PC-9 (cell line): ENCODE measurements around the gene KIF16B. TPM values are rescaled to one million over a fixed set of nuclear protein-coding genes. Genes with fewer than 3 reads are reported as not detected.

Source experiments
- BruUV-seq: library from RNA; stranded (reverse); fragments of 400-500 nt; replicated peaks from 2 replicates; lab custom pipeline; 2021; lab: Mats Ljungman, UMichigan
- CTCF ChIA-PET: fragments of 300-600 bp; sonication (Branson Sonifier 250); formaldehyde crosslinking; loops from one replicate; lab custom pipeline; 2022; ENCODE audit warnings: antibody characterized with exemption; lab: Charles Lee
- POLR2A ChIA-PET: fragments of 300-600 bp; sonication (Branson Sonifier 250); formaldehyde crosslinking; loops from one replicate; lab custom pipeline; 2022; ENCODE audit warnings: antibody characterized with exemption; ENCODE audit not compliant: unreplicated experiment; lab: Charles Lee
- DNase-seq, 2 experiments: peaks; one replicate each; pipeline versions ENCODE4 v3.0.0 to v3.0.0-alpha.2; 2015 to 2022; ENCODE audit warnings: mixed read lengths in 1 of 2
- H2AFZ ChIP-seq: fragments of 200-600 bp; sonication (generic); 2 replicates; pipeline ENCODE4 v1.8.1; 2017; ENCODE audit warnings: antibody characterized with exemption
- H3F3A ChIP-seq: fragments of 200-600 bp; sonication (generic); 2 replicates; pipeline ENCODE4 v1.8.1; 2017; ENCODE audit warnings: antibody characterized with exemption, mild to moderate bottlenecking, low read depth; ENCODE audit not compliant: insufficient read depth
- H3K27ac ChIP-seq: fragments of 200-600 bp; sonication (generic); 2 replicates; pipeline ENCODE4 v1.6.1; 2016; ENCODE audit warnings: mixed run types
- H3K27me3 ChIP-seq: fragments of 200-600 bp; sonication (generic); 2 replicates; pipeline ENCODE4 v1.6.1; 2016; ENCODE audit warnings: low read depth, mixed run types; ENCODE audit not compliant: insufficient read depth
- H3K36me3 ChIP-seq: fragments of 200-600 bp; sonication (generic); 2 replicates; pipeline ENCODE4 v1.6.1; 2016; ENCODE audit warnings: low read depth, mixed run types
- H3K4me1 ChIP-seq: fragments of 200-600 bp; sonication (generic); replicated peaks from 2 replicates; pipeline ENCODE4 v1.6.1; 2016; ENCODE audit warnings: mixed run types; ENCODE audit not compliant: insufficient read depth
- H3K4me2 ChIP-seq: fragments of 200-600 bp; sonication (generic); 2 replicates; pipeline ENCODE4 v1.6.1; 2017; ENCODE audit warnings: mixed run types
- H3K4me3 ChIP-seq: fragments of 200-600 bp; sonication (generic); 2 replicates; pipeline ENCODE4 v1.6.1; 2016; ENCODE audit warnings: mixed run types
- H3K79me2 ChIP-seq: fragments of 200-600 bp; sonication (generic); 2 replicates; pipeline ENCODE4 v1.6.1; 2017; ENCODE audit warnings: low read depth, mixed run types
- H3K9me2 ChIP-seq: fragments of 200-600 bp; sonication (generic); 2 replicates; pipeline ENCODE4 v1.8.1; 2017; ENCODE audit warnings: mild to moderate bottlenecking; ENCODE audit not compliant: insufficient read depth
- H3K9me3 ChIP-seq: fragments of 200-600 bp; sonication (generic); 2 replicates; pipeline ENCODE4 v1.8.1; 2016; ENCODE audit warnings: low read depth; ENCODE audit not compliant: insufficient read depth
- H4K20me1 ChIP-seq: fragments of 200-600 bp; sonication (generic); 2 replicates; pipeline ENCODE4 v1.8.1; 2017; ENCODE audit not compliant: insufficient read depth
- EZH2 ChIP-seq: fragments of 200-600 bp; sonication (generic); IDR thresholded peaks from 2 replicates; pipeline ENCODE4 v1.8.0; 2017; ENCODE audit warnings: antibody characterized with exemption, low read depth
- intact Hi-C: fragments of 100-400 bp; cut with micrococcal nuclease; formaldehyde crosslinking; loops from one replicate; pipeline ENCODE4 v1.10.0; 2022; ENCODE audit not compliant: unreplicated experiment
- total RNA-seq: library from RNA; stranded (reverse); gene quantifications from 2 replicates; pipeline ENCODE4 v1.2.3, GENCODE V29; 2021
- TF ChIP-seq, protein P1 (sequence below): fragments of 200-600 bp; sonication (generic); conservative IDR thresholded peaks from 2 replicates; pipeline ENCODE4 v1.6.1; 2017; ENCODE audit warnings: mixed run types, antibody characterized with exemption, mild to moderate bottlenecking, moderate library complexity

The KIF16B gene
- total RNA-seq, 1 experiment from 2014 or later = 17.6 TPM

DNA sequence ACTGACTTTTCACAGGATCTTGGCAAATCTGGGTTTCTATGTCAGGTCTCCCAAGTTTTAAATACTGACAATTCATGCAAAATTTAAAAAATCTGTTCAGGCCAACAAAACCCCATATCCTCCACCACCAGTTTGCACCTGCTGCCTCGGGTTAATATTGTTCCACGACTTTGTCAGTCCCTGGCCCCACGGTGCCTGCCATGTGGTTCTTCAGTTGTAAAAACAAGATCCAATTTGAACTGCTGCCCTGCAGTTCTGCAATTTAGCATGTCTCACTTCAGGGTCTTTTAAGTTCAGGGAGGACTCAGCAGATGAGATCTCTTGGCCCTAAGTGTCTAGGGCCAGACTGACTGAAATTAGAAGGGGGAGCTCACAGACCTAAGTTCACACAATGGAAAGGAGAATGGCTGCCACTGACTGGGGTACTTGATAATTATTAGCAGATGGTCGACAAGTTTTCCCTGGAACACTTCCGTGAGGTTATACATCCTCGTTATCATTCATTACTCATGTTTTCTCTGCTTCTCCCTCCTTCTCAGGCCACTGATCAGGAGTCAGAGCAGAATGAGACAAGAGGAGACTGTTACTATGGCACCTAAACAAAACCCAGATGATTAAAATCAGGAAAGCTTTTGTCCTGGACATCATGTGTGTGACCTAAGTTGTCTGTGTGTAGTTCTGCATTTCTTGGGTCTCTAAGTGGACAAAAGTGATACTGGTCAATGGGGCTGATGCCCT lies 223.6 kb downstream of the KIF16B start:
- no peak for DNase-seq
- H2AFZ ChIP-seq = no peak overlapping the region
- no peaks in the 10 kb centered on the region for H3K27me3 ChIP-seq
- H3K9me2 ChIP-seq = no peaks in the 10 kb centered on the region
- H3K4me1 ChIP-seq = no peaks in the 10 kb centered on the region
- CTCF ChIA-PET = no interaction called here
- no peaks in the 10 kb centered on the region for H3K9me3 ChIP-seq
- no peak for TF ChIP-seq EZH2
- TF ChIP-seq, protein P1, sequence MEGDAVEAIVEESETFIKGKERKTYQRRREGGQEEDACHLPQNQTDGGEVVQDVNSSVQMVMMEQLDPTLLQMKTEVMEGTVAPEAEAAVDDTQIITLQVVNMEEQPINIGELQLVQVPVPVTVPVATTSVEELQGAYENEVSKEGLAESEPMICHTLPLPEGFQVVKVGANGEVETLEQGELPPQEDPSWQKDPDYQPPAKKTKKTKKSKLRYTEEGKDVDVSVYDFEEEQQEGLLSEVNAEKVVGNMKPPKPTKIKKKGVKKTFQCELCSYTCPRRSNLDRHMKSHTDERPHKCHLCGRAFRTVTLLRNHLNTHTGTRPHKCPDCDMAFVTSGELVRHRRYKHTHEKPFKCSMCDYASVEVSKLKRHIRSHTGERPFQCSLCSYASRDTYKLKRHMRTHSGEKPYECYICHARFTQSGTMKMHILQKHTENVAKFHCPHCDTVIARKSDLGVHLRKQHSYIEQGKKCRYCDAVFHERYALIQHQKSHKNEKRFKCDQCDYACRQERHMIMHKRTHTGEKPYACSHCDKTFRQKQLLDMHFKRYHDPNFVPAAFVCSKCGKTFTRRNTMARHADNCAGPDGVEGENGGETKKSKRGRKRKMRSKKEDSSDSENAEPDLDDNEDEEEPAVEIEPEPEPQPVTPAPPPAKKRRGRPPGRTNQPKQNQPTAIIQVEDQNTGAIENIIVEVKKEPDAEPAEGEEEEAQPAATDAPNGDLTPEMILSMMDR = no peak
- POLR2A ChIA-PET = no interaction called here
- intact Hi-C loops = no loop called here
- peaks cover 4% of the 10 kb centered on the region; the same call in 1 of the 2 replicates for H4K20me1 ChIP-seq
- no peaks in the 10 kb centered on the region for H3F3A ChIP-seq
- BruUV-seq = no TSS peak
- H3K27ac ChIP-seq = no peak overlapping the region
- H3K4me2 ChIP-seq = no peak overlapping the region
- H3K4me3 ChIP-seq = no peak overlapping the region
- no peaks in the 10 kb centered on the region for H3K36me3 ChIP-seq
- no peaks in the 10 kb centered on the region for H3K79me2 ChIP-seq

DNA sequence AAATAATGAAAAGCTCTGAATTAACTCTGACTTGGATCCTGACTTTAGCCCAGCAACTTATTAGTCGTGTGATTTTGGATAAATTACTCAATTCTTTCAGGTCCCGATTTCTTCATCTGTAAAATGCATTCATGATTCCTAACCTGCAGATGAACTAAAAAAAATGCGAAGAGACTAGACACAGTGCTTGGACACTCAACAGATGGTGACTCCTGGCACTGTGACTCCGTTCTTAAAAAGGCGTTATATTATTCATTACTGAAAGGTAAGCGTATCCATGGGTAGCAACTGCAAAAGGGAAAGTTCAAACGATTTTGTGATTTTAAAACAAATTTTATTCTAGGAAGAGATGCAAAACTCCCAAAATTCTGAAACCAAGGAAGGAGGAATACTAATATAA lies 226.3 kb downstream of the KIF16B start:
- Histone ChIP-seq H3K27ac (no peak overlapping the region), H3K4me1 (no peaks in the 10 kb centered on the region), H3K4me3 (no peak overlapping the region), H3K4me2 (no peak overlapping the region), H3K9me3 (no peaks in the 10 kb centered on the region), H3K9me2 (no peaks in the 10 kb centered on the region), H3K36me3 (no peaks in the 10 kb centered on the region), H4K20me1 (peaks cover 4% of the 10 kb centered on the region; the same call in 1 of the 2 replicates), H2AFZ (no peak overlapping the region), H3K27me3 (no peaks in the 10 kb centered on the region), H3F3A (no peaks in the 10 kb centered on the region), H3K79me2 (no peaks in the 10 kb centered on the region)
- CTCF ChIA-PET = no interaction called here
- intact Hi-C loops = no loop called here
- DNase-seq = no peak
- BruUV-seq = no TSS peak
- POLR2A ChIA-PET = no interaction called here
- TF ChIP-seq EZH2 = no peak
- TF ChIP-seq, protein P1 = no peak

DNA sequence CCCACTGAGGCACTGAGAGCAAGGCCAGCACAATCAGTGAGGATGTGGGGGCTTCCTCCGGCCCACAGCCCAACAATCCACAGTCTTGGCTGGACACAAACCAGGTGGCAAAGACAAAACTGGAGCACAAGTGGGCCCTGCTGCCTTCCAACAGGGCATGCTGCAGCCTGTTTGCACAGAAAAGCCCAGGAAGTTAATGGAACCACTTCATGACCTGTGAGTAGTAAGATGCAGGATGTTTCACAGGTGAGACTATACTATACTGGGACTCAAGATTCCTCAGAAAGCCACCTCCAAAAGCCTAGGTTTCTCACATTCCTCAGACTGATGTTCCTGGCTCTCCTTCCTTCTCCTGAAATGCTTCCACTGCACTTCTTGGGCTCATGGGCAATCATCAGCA lies 235.5 kb downstream of the KIF16B start:
- Histone ChIP-seq H4K20me1 (no peaks in the 10 kb centered on the region), H3K27me3 (no peaks in the 10 kb centered on the region), H3K4me2 (no peak overlapping the region), H3K9me3 (no peaks in the 10 kb centered on the region), H3K79me2 (no peaks in the 10 kb centered on the region), H3K4me3 (no peak overlapping the region), H3K9me2 (no peaks in the 10 kb centered on the region; the same call in none of the 2 replicates), H3K36me3 (no peaks in the 10 kb centered on the region), H3F3A (no peaks in the 10 kb centered on the region), H2AFZ (no peak overlapping the region), H3K4me1 (no peaks in the 10 kb centered on the region), H3K27ac (no peak overlapping the region)
- TF ChIP-seq EZH2 = no peak
- TF ChIP-seq, protein P1 = no peak
- no TSS peak for BruUV-seq
- CTCF ChIA-PET = no interaction called here
- intact Hi-C loops = no loop called here
- POLR2A ChIA-PET = no interaction called here
- no peak for DNase-seq
